K562 (cell line): Measurements from ENCODE around the gene QPRT. TPM values are rescaled to one million over a fixed set of nuclear protein-coding genes. Genes with fewer than 3 reads are reported as not detected.

Experiments used
- ARID3B ChIP-seq: fragments of 250-450 bp; sonication (Bioruptor Pico); IDR thresholded peaks from 2 replicates; pipeline ENCODE4 v1.4.0; 2020; ENCODE audit warnings: borderline replicate concordance
- CEBPB ChIP-seq: fragments of 450-650 bp; IDR thresholded peaks from 2 replicates; pipeline ENCODE4 v1.6.1; 2016; ENCODE audit warnings: missing genetic modification characterization, missing compliant biosample characterization
- EHMT2 ChIP-seq: fragments of 450-650 bp; IDR thresholded peaks from 2 replicates; pipeline ENCODE4 v1.6.1; 2018; ENCODE audit warnings: antibody characterized with exemption
- NFIC ChIP-seq: fragments of 450-650 bp; IDR thresholded peaks from 2 replicates; pipeline ENCODE4 v1.6.1; 2017; ENCODE audit warnings: mild to moderate bottlenecking, inconsistent platforms
- OTX1 ChIP-seq: fragments of 450-650 bp; formaldehyde crosslinking; IDR thresholded peaks from 2 replicates; pipeline ENCODE4 v1.4.0; 2022; ENCODE audit warnings: mild to moderate bottlenecking
- PRDM10 ChIP-seq: fragments of 450-650 bp; IDR thresholded peaks from 2 replicates; pipeline ENCODE4 v1.6.1; 2018; ENCODE audit not compliant: partially characterized antibody
- SPI1 ChIP-seq: IDR thresholded peaks from 2 replicates; pipeline ENCODE4 v1.6.1; 2011; ENCODE audit warnings: low read depth, low read length, control low read depth, borderline replicate concordance
- ZNF589 ChIP-seq: fragments of 200-800 bp; sonication (Bioruptor generic); IDR thresholded peaks from 2 replicates; pipeline ENCODE4 v1.6.1; 2016; ENCODE audit warnings: low read depth, missing genetic modification characterization, missing compliant biosample characterization
- ZNF764 ChIP-seq: fragments of 250-450 bp; sonication (Bioruptor Pico); IDR thresholded peaks from 2 replicates; pipeline ENCODE4 v1.4.0; 2020; ENCODE audit warnings: low read depth, mild to moderate bottlenecking, moderate library complexity
- polyA plus RNA-seq, 8 experiments: library from polyadenylated mRNA; depleted of rRNA in 4 of 8; stranded (reverse) in 5 of 8; unstranded in 3 of 8; fragments of >200 nt; fragmentation: Nextera tagmentation in 2 of 8; fragmentation: Illumina TruSeq in 1 of 8; extraction: Ambion mirVana in 2 of 8; extraction: Trizol in 1 of 8; gene quantifications; 2 replicates each; pipeline versions ENCODE4 v1.2.1 to v1.2.3, GENCODE V29; 2011 to 2014; ENCODE audit warnings: inconsistent platforms in 1 of 8, missing spikeins in 1 of 8
- total RNA-seq, 7 experiments: library from RNA; depleted of rRNA in 6 of 7; stranded (reverse); fragments of >200 nt in 6 of 7; fragmentation: Illumina TruSeq in 2 of 7; extraction: Trizol in 2 of 7; gene quantifications; 2 replicates each; pipeline versions ENCODE4 v1.2.1 to v1.2.3, GENCODE V29; 2011 to 2021; ENCODE audit warnings: low replicate concordance in 1 of 7

Gene QPRT
- total and polyA plus RNA-seq, 9 of the 15 experiments (the other 6 are each of a cell fraction or from before 2014, with no cell fraction given), result 7.7 to 112 (median 64.1) TPM

- TF ChIP-seq PRDM10, result peak; percentile 3
- no peak for TF ChIP-seq NFIC
- no peak for TF ChIP-seq ZNF764 (CRISPR knock-in tag)
- peak; percentile 79; the same call in 1 of the 2 replicates for TF ChIP-seq SPI1
- TF ChIP-seq CEBPB (tag), result no peak
- TF ChIP-seq EHMT2, result peak; percentile 75; the same call in 1 of the 2 replicates
- no peak for TF ChIP-seq ZNF589 (CRISPR knock-in tag)
- TF ChIP-seq ARID3B (CRISPR knock-in tag), result 0 out of 2 replicates have a peak, but pooled peaks have one; percentile 38
- TF ChIP-seq OTX1 (CRISPR knock-in tag), result 0 out of 2 replicates have a peak, but pooled peaks have one; percentile 2
Measured at GRCh38 chr16:29699324-29700219, 20.6 kb downstream of the QPRT start (continued).
